Neural progenitor cell (in vitro differentiated cells): ENCODE measurements around the gene MPP2.

Experiments used
- EZH2phosphoT487 ChIP-seq: fragments of 200-600 bp; sonication (generic); IDR thresholded peaks from 2 replicates; pipeline ENCODE4 v1.6.1; 2017; ENCODE audit warnings: antibody characterized with exemption
- TF ChIP-seq, protein P1 (sequence below): fragments of 200-600 bp; sonication (generic); IDR thresholded peaks from 2 replicates; pipeline ENCODE4 v1.5.1; 2017; ENCODE audit warnings: antibody characterized with exemption, mild to moderate bottlenecking

GRCh38 chr17:43950554-43950953 lies 43.2 kb upstream of the MPP2 start:
- TF ChIP-seq, protein P1, sequence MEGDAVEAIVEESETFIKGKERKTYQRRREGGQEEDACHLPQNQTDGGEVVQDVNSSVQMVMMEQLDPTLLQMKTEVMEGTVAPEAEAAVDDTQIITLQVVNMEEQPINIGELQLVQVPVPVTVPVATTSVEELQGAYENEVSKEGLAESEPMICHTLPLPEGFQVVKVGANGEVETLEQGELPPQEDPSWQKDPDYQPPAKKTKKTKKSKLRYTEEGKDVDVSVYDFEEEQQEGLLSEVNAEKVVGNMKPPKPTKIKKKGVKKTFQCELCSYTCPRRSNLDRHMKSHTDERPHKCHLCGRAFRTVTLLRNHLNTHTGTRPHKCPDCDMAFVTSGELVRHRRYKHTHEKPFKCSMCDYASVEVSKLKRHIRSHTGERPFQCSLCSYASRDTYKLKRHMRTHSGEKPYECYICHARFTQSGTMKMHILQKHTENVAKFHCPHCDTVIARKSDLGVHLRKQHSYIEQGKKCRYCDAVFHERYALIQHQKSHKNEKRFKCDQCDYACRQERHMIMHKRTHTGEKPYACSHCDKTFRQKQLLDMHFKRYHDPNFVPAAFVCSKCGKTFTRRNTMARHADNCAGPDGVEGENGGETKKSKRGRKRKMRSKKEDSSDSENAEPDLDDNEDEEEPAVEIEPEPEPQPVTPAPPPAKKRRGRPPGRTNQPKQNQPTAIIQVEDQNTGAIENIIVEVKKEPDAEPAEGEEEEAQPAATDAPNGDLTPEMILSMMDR, result no peak
- TF ChIP-seq EZH2phosphoT487, result no peak
